Measurements from ENCODE around the gene DDC.
"Not testable (repeated sequence)": the region's sequence is repeated elsewhere in the genome, so short reads cannot be mapped to it uniquely, and the experiment has no call there.

The DDC gene

GRCh38 chr7:50555594-50556140 lies 9.5 kb downstream of the DDC start:
- no peak for DNase-seq (ENCODE audit: low read depth in 2 of 2)

GRCh38 chr7:50554431-50555322 lies 10.5 kb downstream of the DDC start:
- DNase-seq (ENCODE audit: low read depth in 2 of 2), result no peak

GRCh38 chr7:50553973-50554372 lies 11.2 kb downstream of the DDC start:
- no peak for DNase-seq (ENCODE audit: low read depth in 2 of 2)

GRCh38 chr7:50552921-50553320 lies 12.3 kb downstream of the DDC start:
- no peak for DNase-seq (ENCODE audit: low read depth in 2 of 2)

- DNase-seq (ENCODE audit: low read depth in 2 of 2), result no peak
Measured at GRCh38 chr7:50552139-50552538, 13.1 kb downstream of the DDC start.

- DNase-seq (ENCODE audit: low read depth in 2 of 2), result not testable (repeated sequence)
Measured at GRCh38 chr7:50545613-50546012, 19.6 kb downstream of the DDC start.

GRCh38 chr7:50544992-50545391 lies 20.2 kb downstream of the DDC start:
- DNase-seq (ENCODE audit: low read depth in 2 of 2), result no peak

- no peak for DNase-seq (ENCODE audit: low read depth in 2 of 2)
Measured at GRCh38 chr7:50543776-50544442, 21.3 kb downstream of the DDC start.

GRCh38 chr7:50542132-50542531 lies 23.1 kb downstream of the DDC start:
- DNase-seq (ENCODE audit: low read depth in 2 of 2), result no peak

GRCh38 chr7:50540785-50541579 lies 24.2 kb downstream of the DDC start:
- no peak for DNase-seq (ENCODE audit: low read depth in 2 of 2)

GRCh38 chr7:50539725-50540124 lies 25.5 kb downstream of the DDC start:
- DNase-seq (ENCODE audit: low read depth in 2 of 2), result no peak

- no peak for DNase-seq (ENCODE audit: low read depth in 2 of 2)
Measured at GRCh38 chr7:50538478-50538877, 26.7 kb downstream of the DDC start.

- no peak for DNase-seq (ENCODE audit: low read depth in 2 of 2)
Measured at GRCh38 chr7:50537417-50537816, 27.8 kb downstream of the DDC start.

GRCh38 chr7:50535291-50535711 lies 29.9 kb downstream of the DDC start:
- not testable (repeated sequence) for DNase-seq (ENCODE audit: low read depth in 2 of 2)

GRCh38 chr7:50534690-50535290 lies 30.4 kb downstream of the DDC start:
- no peak for DNase-seq (ENCODE audit: low read depth in 2 of 2)

GRCh38 chr7:50533866-50534265 lies 31.3 kb downstream of the DDC start:
- DNase-seq (ENCODE audit: low read depth in 2 of 2), result no peak

GRCh38 chr7:50531928-50532327 lies 33.3 kb downstream of the DDC start:
- DNase-seq (ENCODE audit: low read depth in 2 of 2), result no peak

- no peak for DNase-seq (ENCODE audit: low read depth in 2 of 2)
Measured at GRCh38 chr7:50531401-50531911, 33.7 kb downstream of the DDC start.

GRCh38 chr7:50530766-50531165 lies 34.4 kb downstream of the DDC start:
- no peak for DNase-seq (ENCODE audit: low read depth in 2 of 2)

- no peak for DNase-seq (ENCODE audit: low read depth in 2 of 2)
Measured at GRCh38 chr7:50529093-50529862, 35.9 kb downstream of the DDC start.
